Transverse colon (tissue), 4 donors: ENCODE measurements around the gene CDO1.

Experiments
- EP300 ChIP-seq: sonication (generic); formaldehyde crosslinking; IDR thresholded peaks from one replicate; pipeline ENCODE4 v1.6.1; 2017; ENCODE audit warnings: antibody characterized with exemption, low read depth
- POLR2A ChIP-seq: fragments of 450-650 bp; IDR thresholded peaks from one replicate; pipeline ENCODE4 v1.6.1; 2016; ENCODE audit warnings: antibody characterized with exemption, mild to moderate bottlenecking, moderate library complexity
- POLR2AphosphoS5 ChIP-seq, 3 donors: sonication (generic); formaldehyde crosslinking; IDR thresholded peaks; one replicate each; pipeline ENCODE4 v1.6.1; 2016; ENCODE audit warnings: antibody characterized with exemption in 3 of 3
- TF ChIP-seq, protein P1 (sequence below), 5 experiments: fragments of 200-600 bp in 3 of 5; fragments of 450-650 bp in 2 of 5; sonication (generic) in 3 of 5; IDR thresholded peaks; 1 replicate in 2 of 5; 2 replicates in 3 of 5; pipeline ENCODE4 v1.5.1; 2016 to 2017; ENCODE audit warnings: antibody characterized with exemption in 5 of 5, inconsistent platforms in 3 of 5, mild to moderate bottlenecking in 2 of 5, moderate library complexity in 1 of 5

- TF ChIP-seq, protein P1, sequence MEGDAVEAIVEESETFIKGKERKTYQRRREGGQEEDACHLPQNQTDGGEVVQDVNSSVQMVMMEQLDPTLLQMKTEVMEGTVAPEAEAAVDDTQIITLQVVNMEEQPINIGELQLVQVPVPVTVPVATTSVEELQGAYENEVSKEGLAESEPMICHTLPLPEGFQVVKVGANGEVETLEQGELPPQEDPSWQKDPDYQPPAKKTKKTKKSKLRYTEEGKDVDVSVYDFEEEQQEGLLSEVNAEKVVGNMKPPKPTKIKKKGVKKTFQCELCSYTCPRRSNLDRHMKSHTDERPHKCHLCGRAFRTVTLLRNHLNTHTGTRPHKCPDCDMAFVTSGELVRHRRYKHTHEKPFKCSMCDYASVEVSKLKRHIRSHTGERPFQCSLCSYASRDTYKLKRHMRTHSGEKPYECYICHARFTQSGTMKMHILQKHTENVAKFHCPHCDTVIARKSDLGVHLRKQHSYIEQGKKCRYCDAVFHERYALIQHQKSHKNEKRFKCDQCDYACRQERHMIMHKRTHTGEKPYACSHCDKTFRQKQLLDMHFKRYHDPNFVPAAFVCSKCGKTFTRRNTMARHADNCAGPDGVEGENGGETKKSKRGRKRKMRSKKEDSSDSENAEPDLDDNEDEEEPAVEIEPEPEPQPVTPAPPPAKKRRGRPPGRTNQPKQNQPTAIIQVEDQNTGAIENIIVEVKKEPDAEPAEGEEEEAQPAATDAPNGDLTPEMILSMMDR (IDR thresholded peaks at IDR 0.05) = no peak
- TF ChIP-seq POLR2A (no peak), EP300 (no peak), POLR2AphosphoS5 (IDR thresholded peaks at IDR 0.05) (no peak)
These were observed 39.5 kb downstream of the CDO1 start for GRCh38 chr5:115776989-115777388.
